ENCODE measurements around the gene CPXM2. TPM values are rescaled to one million over a fixed set of nuclear protein-coding genes. Genes with fewer than 3 reads are reported as not detected.

CPXM2 gene
- total RNA-seq, 2 experiments from 2014 or later = not detected

- Histone ChIP-seq H3K9me3 (ENCODE audit: control insufficient read depth in 1 of 2, insufficient read depth in 1 of 2, low read length in 2 of 2) (peaks cover 0 to 14% of the 10 kb centered on the region in 2 experiments), H3K4me1 (ENCODE audit: insufficient read depth, low read length) (no peaks in the 10 kb centered on the region), H3K27me3 (ENCODE audit: control insufficient read depth in 1 of 2, insufficient read depth in 2 of 2, low read length in 2 of 2) (no peaks in the 10 kb centered on the region), H3K27ac (ENCODE audit: low read depth in 1 of 2, low read length in 2 of 2) (no peak overlapping the region), H3K36me3 (ENCODE audit: insufficient read depth, low read length) (no peaks in the 10 kb centered on the region), H3K4me3 (ENCODE audit: low read length) (no peak overlapping the region)
- H3K27ac Mint-ChIP-seq = no peak overlapping the region
- H3K36me3 Mint-ChIP-seq (ENCODE audit: low read depth) = no peaks in the 10 kb centered on the region
- DNase-seq (no peak), ATAC-seq (ENCODE audit: poor library complexity) (no peak)
- intact Hi-C loops (cut with DNase I, micrococcal nuclease) = no loop called here
- no peaks in the 10 kb centered on the region for H3K9me3 Mint-ChIP-seq
- ChIA-PET POLR2A (no interaction called here), CTCF (no interaction called here)
- no peak overlapping the region for H3K4me3 Mint-ChIP-seq
- TF ChIP-seq CTCF (IDR thresholded peaks at IDR 0.05) = no peak
- no peaks in the 10 kb centered on the region for H3K4me1 Mint-ChIP-seq (ENCODE audit: low read depth)
- H3K27me3 Mint-ChIP-seq = no peaks in the 10 kb centered on the region
These were observed 166.9 kb downstream of the CPXM2 start for GRCh38 chr10:123724747-123725146.

GRCh38 chr10:123722351-123722750 lies 169.3 kb downstream of the CPXM2 start:
- CTCF ChIA-PET = no interaction called here
- Histone ChIP-seq H3K9me3 (ENCODE audit: control insufficient read depth in 1 of 2, insufficient read depth in 1 of 2, low read length in 2 of 2) (peaks cover 0 to 17% of the 10 kb centered on the region in 2 experiments), H3K4me1 (ENCODE audit: insufficient read depth, low read length) (no peaks in the 10 kb centered on the region), H3K27me3 (ENCODE audit: control insufficient read depth in 1 of 2, insufficient read depth in 2 of 2, low read length in 2 of 2) (no peaks in the 10 kb centered on the region), H3K27ac (ENCODE audit: low read depth in 1 of 2, low read length in 2 of 2) (no peak overlapping the region), H3K4me3 (ENCODE audit: low read length) (no peak overlapping the region), H3K36me3 (ENCODE audit: insufficient read depth, low read length) (no peaks in the 10 kb centered on the region)
- ATAC-seq (ENCODE audit: poor library complexity) = no peak
- H3K9me3 Mint-ChIP-seq = no peaks in the 10 kb centered on the region
- POLR2A ChIA-PET = no interaction called here
- no peaks in the 10 kb centered on the region for H3K36me3 Mint-ChIP-seq (ENCODE audit: low read depth)
- TF ChIP-seq CTCF (IDR thresholded peaks at IDR 0.05) = no peak
- intact Hi-C loops (cut with DNase I, micrococcal nuclease) = no loop called here
- no peaks in the 10 kb centered on the region for H3K27me3 Mint-ChIP-seq
- no peak overlapping the region for H3K27ac Mint-ChIP-seq
- no peak for DNase-seq
- H3K4me3 Mint-ChIP-seq = no peak overlapping the region
- no peaks in the 10 kb centered on the region for H3K4me1 Mint-ChIP-seq (ENCODE audit: low read depth)

- peaks cover 0 to 17% of the 10 kb centered on the region in 2 experiments for H3K9me3 ChIP-seq (ENCODE audit: control insufficient read depth in 1 of 2, insufficient read depth in 1 of 2, low read length in 2 of 2)
- Mint-ChIP-seq H3K36me3 (ENCODE audit: low read depth) (no peaks in the 10 kb centered on the region), H3K4me1 (ENCODE audit: low read depth) (no peaks in the 10 kb centered on the region), H3K4me3 (no peak overlapping the region), H3K27ac (no peak overlapping the region), H3K9me3 (no peaks in the 10 kb centered on the region), H3K27me3 (no peaks in the 10 kb centered on the region)
- ChIA-PET POLR2A (no interaction called here), CTCF (no interaction called here)
- TF ChIP-seq CTCF (IDR thresholded peaks at IDR 0.05) = no peak
- no peak overlapping the region for H3K4me3 ChIP-seq (ENCODE audit: low read length)
- intact Hi-C loops (cut with DNase I, micrococcal nuclease) = no loop called here
- ATAC-seq (ENCODE audit: poor library complexity) = no peak
- no peak for DNase-seq
- no peaks in the 10 kb centered on the region for H3K36me3 ChIP-seq (ENCODE audit: insufficient read depth, low read length)
- no peak overlapping the region for H3K27ac ChIP-seq (ENCODE audit: low read depth in 1 of 2, low read length in 2 of 2)
- no peaks in the 10 kb centered on the region for H3K27me3 ChIP-seq (ENCODE audit: control insufficient read depth in 1 of 2, insufficient read depth in 2 of 2, low read length in 2 of 2)
- H3K4me1 ChIP-seq (ENCODE audit: insufficient read depth, low read length) = no peaks in the 10 kb centered on the region
These were observed 170.1 kb downstream of the CPXM2 start for GRCh38 chr10:123721441-123722049.

Measured in CD4-positive, alpha-beta T cell (primary cell).